HG02610 (cell line): ENCODE results near the gene ST7.
A peak's percentile ranks its signal among the peaks of the same experiment; 100 is the strongest.
"Not testable (repeated sequence)": the region's sequence is repeated elsewhere in the genome, so short reads cannot be mapped to it uniquely, and the experiment has no call there.

Experiments
- ATAC-seq: cut with Tn5 transposase; IDR thresholded peaks from one replicate; pipeline ENCODE4 v1.9.1; 2021; ENCODE audit warnings: mild to moderate bottlenecking, moderate library complexity; ENCODE audit not compliant: unreplicated experiment

ST7 gene

GRCh38 chr7:116949941-116950801 lies 3.1 kb upstream of the ST7 start:
- ATAC-seq, result no peak

- ATAC-seq, result no peak
Observed at GRCh38 chr7:116950889-116951351, 2.4 kb upstream of the ST7 start.

GRCh38 chr7:116951366-116952292 lies 1.7 kb upstream of the ST7 start:
- ATAC-seq, result no peak

DNA sequence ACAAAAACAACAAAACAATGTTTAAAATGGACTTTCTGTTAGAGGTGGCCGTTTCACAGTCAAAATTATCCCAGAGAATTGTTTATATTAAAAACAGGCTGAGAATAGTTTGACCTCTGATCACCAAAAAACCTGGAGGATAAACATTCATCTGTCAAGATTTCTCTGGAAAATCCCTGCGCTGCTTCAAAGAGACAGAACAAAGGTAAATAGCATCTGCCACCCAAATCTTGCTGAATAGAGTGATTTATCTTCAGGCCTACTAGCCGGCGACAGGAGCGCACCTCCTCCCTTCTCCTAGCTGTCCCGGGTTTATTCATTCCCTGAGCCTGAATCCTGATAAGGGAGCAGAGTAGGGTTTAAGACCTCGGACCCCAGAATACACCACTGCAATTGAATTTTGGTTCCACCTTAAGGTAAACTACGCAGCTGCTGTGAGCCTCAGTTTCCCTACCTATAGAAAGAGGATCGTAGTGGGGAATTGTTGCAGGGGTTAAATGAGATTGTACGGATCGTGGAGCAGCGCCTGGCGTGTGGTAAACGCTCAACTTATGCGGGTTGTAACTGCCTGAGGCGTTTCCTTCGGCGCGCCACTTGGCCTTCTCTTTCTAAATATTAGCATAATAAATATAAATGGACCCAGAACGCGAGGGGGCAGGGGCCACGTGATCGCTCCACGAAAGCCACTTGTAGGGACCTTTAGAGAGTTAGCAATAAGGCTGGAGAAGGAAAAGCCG lies 498 bp upstream of the ST7 start:
- ATAC-seq, result peak; percentile 10

- ATAC-seq, result peak; percentile 22
Observed at GRCh38 chr7:116953906-116954838, 871 bp downstream of the ST7 start.

GRCh38 chr7:116955340-116955739 lies 2.0 kb downstream of the ST7 start:
- no peak for ATAC-seq

GRCh38 chr7:116955801-116956476 lies 2.6 kb downstream of the ST7 start:
- peak; percentile 86 for ATAC-seq

DNA sequence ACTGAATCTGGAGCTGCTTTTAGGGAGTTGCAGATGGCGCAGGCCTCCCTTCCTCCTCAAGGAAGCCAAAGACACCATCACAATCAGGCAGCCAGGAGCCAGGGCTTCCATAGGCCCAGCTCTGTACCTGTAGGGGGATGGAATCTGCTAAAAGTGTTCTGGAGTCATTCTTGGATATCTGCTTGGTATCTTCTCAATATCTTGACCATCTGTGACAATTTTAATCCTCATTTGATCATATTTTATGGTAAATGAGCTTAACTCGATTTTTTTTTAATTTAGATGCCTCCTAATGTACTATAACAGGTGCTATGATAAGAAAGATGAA lies 3.1 kb downstream of the ST7 start:
- ATAC-seq, result no peak

DNA sequence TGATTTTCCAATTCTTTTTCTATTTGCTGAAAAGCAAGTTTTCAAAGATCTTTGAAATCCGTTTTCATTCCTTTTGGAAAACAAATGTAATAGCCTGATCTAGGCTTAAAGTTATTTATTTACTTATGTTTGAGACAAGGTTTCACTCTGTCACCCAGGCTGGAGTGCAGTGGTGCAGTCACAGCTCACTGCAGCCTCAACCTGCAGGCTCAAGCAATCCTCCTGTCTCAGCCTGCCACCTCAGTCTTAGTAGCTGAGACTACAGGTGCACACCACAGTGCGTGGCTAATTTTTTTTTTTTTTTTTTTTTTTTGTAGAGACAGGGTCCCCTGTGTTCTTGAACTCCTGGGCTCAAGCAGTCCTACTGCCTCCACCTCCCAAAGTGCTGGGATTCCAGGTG lies 4.6 kb downstream of the ST7 start:
- ATAC-seq, result no peak

DNA sequence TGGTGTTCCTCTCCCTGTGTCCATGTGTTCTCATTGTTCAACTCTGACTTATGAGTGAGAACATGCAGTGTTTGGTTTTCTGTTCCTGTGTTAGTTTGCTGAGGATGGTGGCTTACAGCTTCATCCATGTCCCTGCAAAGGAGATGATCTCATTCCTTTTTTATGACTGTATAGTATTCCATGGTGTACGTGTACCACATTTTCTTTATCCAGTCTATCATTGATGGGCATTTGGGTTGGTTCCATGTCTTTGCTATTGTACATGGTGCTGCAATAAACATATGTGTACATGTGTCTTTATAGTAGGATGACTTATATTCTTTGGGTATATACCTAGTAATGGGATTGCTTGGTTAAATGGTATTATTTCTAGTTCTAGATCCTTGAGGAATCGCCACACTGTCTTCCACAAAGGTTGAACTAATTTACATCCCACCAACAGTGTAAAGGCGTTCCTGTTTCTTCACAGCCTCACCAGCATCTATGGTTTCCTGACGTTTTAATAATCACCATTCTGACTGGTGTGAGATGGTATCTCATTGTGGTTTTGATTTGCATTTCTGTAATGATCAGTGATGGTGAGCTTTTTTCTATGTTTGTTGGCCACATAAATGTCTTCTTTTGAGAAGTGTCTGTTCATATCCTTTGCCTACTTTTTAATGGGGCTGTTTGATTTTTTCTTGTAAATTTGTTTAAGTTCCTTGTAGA lies 8.8 kb downstream of the ST7 start:
- not testable (repeated sequence) for ATAC-seq

DNA sequence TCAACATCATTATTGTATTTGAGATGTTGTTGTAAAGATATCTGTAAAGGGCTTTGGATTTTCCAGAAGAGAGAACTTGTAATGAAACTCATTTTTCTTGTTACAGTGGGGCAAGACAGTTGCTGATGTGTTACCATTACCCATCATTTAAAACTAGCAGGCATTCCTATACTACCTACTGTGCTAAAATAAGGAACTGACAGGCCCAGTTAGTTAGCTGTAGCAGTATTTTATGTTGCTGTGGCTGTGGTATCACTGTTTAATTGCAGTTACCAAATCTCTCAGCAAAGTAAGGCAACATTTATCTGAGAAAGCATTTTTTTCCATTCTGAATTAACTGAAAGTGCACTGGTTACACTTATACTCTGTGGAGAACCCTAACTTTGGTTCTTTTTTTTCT lies 9.9 kb downstream of the ST7 start:
- no peak for ATAC-seq

- no peak for ATAC-seq
Observed at GRCh38 chr7:116966601-116967000, 13.3 kb downstream of the ST7 start.

DNA sequence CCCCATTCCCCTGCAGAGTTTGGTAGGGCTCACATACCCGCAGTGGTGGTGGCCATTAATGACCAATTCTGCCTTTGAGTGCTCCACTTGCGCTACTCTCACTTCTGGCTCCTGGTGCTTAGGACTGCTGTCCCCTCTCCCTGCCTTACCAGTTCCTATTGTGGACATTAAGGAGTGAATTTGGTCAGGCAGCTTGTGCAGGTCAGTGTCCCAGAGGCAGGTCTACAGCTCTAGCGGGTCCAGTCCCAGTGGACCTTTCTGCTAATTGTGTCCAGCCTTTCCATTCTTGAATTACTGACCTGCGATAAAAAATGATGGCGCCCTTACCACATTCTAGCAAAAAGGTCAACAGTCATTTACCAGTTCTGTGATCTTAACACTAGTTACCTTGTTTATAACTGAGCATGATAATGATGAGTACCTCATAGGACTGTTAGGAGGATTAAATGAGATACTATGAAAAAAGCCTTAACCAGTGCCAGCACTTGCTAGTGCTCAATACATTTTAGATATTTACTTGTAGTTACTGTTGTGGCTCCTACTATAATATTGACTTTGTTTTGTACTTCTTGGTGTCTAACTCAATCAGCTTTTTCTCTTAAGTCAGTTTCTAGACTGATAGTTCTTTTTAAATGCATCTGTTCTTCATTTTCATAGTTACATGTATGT lies 14.1 kb downstream of the ST7 start:
- ATAC-seq, result no peak

DNA sequence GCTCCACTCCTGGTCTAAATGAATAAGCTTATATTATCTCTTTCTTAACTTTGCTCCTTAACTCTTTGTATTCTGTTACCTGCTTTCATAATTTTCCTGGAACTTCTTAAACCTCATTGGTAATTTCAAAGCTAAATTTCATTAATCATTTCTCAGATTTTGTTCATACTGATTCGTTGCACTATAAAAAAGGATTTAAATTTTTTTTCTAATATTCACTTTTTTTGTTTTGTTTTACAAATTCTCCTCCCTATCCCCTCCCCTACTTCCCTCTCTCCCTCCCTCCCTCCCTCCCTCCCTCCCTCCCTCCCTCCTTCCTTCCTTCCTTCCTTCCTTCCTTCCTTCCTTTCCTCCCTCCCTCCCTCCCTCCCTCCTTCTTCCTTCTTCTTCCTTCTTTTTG lies 14.7 kb downstream of the ST7 start:
- ATAC-seq, result no peak

GRCh38 chr7:116968631-116969030 lies 15.3 kb downstream of the ST7 start:
- no peak for ATAC-seq

DNA sequence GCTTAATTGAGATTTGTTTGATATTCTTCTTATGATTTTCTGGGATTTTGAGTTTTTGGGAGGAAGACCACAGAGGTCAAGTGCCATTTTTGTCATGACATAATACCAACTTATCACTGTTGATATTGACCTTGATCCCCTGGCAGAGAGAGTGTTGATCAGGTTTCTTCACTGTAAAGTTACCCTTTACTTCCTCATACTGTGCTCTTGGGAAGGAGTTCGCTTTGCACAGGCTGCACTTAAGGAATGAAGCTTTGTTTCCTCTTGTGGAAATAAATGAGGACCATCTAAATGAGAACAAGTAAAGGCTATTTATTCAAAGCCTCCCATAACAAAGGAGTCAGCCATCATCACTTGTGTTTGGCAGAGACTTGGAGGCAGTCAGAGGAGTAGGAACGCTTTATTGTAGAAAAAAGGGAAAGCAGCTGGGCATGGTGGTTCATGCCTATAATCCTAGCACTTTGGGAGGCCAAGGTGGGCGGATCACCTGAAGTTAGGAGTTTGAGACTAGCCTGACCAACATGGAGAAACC lies 16.1 kb downstream of the ST7 start:
- no peak for ATAC-seq

- peak; percentile 88 for ATAC-seq
Observed at GRCh38 chr7:116970238-116970910, 17.1 kb downstream of the ST7 start.

- ATAC-seq, result not testable (repeated sequence)
Observed at GRCh38 chr7:116971153-116971552, 17.9 kb downstream of the ST7 start.
